ENCODE measurements around the gene EYS.

EYS gene

DNA sequence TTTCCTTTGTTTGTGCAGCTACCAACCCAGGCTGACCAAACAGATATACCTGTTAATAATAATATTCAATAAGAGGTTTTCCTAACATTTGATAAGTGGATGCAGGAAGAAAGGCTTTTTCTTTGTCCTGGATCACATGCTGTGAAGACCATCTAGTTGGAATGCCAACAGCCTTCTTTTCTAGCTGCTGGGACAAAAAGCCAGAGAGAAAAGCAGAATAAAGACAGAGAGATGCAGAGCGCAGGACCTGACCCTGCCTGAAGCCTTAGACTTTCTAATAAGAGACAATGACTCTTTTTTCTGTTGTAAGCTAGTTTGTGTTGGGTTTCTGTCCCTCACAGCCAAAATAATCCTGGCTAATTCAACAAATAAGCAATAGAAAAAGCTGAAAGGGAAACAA lies 1763.2 kb downstream of the EYS start:
- Histone ChIP-seq H3K27ac (ENCODE audit: low read depth, low read length) (no peak overlapping the region), H3K4me2 (ENCODE audit: low read length) (no peak overlapping the region), H3K9me3 (ENCODE audit: control insufficient read depth, insufficient read depth, low read length) (no peaks in the 10 kb centered on the region), H3K4me1 (ENCODE audit: control insufficient read depth, low read length) (no peaks in the 10 kb centered on the region), H4K20me1 (ENCODE audit: control insufficient read depth, insufficient read depth, low read depth, low read length) (no peaks in the 10 kb centered on the region), H3K79me2 (ENCODE audit: control insufficient read depth, low read length) (no peaks in the 10 kb centered on the region), H3K4me3 (ENCODE audit: low read length) (no peak overlapping the region), H3K36me3 (ENCODE audit: control insufficient read depth, low read length) (no peaks in the 10 kb centered on the region), H3K9me2 (replicated peaks; ENCODE audit: control insufficient read depth, low read length) (no peaks in the 10 kb centered on the region), H3F3A (ENCODE audit: control insufficient read depth, insufficient read depth) (no peaks in the 10 kb centered on the region), H3K27me3 (ENCODE audit: control insufficient read depth, low read length) (no peaks in the 10 kb centered on the region)
- TF ChIP-seq, protein P1, sequence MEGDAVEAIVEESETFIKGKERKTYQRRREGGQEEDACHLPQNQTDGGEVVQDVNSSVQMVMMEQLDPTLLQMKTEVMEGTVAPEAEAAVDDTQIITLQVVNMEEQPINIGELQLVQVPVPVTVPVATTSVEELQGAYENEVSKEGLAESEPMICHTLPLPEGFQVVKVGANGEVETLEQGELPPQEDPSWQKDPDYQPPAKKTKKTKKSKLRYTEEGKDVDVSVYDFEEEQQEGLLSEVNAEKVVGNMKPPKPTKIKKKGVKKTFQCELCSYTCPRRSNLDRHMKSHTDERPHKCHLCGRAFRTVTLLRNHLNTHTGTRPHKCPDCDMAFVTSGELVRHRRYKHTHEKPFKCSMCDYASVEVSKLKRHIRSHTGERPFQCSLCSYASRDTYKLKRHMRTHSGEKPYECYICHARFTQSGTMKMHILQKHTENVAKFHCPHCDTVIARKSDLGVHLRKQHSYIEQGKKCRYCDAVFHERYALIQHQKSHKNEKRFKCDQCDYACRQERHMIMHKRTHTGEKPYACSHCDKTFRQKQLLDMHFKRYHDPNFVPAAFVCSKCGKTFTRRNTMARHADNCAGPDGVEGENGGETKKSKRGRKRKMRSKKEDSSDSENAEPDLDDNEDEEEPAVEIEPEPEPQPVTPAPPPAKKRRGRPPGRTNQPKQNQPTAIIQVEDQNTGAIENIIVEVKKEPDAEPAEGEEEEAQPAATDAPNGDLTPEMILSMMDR (IDR thresholded peaks at IDR 0.05; ENCODE audit: low read depth, low read length, poor library complexity, severe bottlenecking) = no peak
- no peak for TF ChIP-seq EZH2phosphoT487 (IDR thresholded peaks at IDR 0.05; ENCODE audit: borderline replicate concordance, low read length)

DNA sequence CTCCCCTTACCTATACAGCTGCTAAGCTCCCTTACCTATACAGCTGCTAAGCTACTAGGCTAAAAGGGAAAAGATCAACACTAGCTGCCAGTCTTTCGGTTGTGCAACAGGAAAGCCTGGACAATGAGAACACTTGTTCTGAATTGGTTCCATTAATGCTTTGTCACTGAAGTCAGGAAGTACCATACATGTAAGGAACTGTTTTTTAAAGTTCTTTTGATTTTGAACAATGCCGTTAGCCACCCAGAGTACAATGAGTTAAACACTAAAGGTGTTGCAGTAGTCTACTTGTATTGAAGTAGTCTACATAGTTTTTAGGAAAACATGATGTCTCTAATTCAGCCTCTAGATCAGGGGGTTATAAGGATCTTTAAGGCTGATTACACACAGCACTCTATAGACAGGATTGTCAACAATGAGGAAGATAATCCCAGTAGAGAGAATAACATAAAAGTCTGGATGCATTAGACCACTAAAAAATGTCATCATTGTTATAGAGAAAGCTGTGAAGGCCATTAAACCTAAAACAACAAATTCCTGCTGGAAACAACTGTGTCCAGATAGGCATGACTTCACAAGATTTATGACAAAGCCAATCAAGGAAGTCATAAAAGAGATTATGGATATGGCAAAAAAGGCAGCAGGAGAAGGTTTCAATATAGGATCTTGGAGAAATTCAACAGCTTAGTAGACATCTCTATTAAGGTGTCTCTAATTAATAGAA lies 1765.1 kb downstream of the EYS start:
- H3K27me3 ChIP-seq (ENCODE audit: control insufficient read depth, low read length) = no peaks in the 10 kb centered on the region
- no peaks in the 10 kb centered on the region for H4K20me1 ChIP-seq (ENCODE audit: control insufficient read depth, insufficient read depth, low read depth, low read length)
- H3K79me2 ChIP-seq (ENCODE audit: control insufficient read depth, low read length) = no peaks in the 10 kb centered on the region
- no peaks in the 10 kb centered on the region for H3K36me3 ChIP-seq (ENCODE audit: control insufficient read depth, low read length)
- no peaks in the 10 kb centered on the region for H3F3A ChIP-seq (ENCODE audit: control insufficient read depth, insufficient read depth)
- H3K9me2 ChIP-seq (replicated peaks; ENCODE audit: control insufficient read depth, low read length) = no peaks in the 10 kb centered on the region
- no peaks in the 10 kb centered on the region for H3K4me1 ChIP-seq (ENCODE audit: control insufficient read depth, low read length)
- H3K9me3 ChIP-seq (ENCODE audit: control insufficient read depth, insufficient read depth, low read length) = no peaks in the 10 kb centered on the region
- no peak overlapping the region for H3K4me3 ChIP-seq (ENCODE audit: low read length)
- H3K4me2 ChIP-seq (ENCODE audit: low read length) = no peak overlapping the region
- TF ChIP-seq, protein P1 (IDR thresholded peaks at IDR 0.05; ENCODE audit: low read depth, low read length, poor library complexity, severe bottlenecking) = no peak
- TF ChIP-seq EZH2phosphoT487 (IDR thresholded peaks at IDR 0.05; ENCODE audit: borderline replicate concordance, low read length) = no peak
- H3K27ac ChIP-seq (ENCODE audit: low read depth, low read length) = no peak overlapping the region

DNA sequence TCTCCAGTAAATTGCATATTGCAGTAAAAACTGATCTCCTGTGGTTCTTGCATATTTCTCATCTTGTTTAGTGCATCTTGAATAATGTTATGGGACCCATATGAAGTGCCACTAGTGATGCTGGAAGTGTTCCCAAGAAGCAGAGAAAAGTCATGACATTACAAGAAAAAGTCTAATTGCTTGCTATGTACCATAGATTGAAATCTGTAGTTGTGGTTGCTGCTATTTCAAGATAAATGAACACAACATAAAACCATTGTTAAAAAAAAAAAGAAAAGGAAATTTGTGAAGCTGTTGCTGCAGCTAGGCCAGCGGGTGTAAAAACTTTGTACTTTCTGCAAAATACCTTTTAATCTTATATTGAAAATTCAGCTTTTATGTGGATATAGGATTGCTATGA lies 1767.0 kb downstream of the EYS start:
- Histone ChIP-seq H3K9me3 (ENCODE audit: control insufficient read depth, insufficient read depth, low read length) (no peaks in the 10 kb centered on the region), H3F3A (ENCODE audit: control insufficient read depth, insufficient read depth) (no peaks in the 10 kb centered on the region), H3K79me2 (ENCODE audit: control insufficient read depth, low read length) (no peaks in the 10 kb centered on the region), H3K36me3 (ENCODE audit: control insufficient read depth, low read length) (no peaks in the 10 kb centered on the region), H3K9me2 (replicated peaks; ENCODE audit: control insufficient read depth, low read length) (no peaks in the 10 kb centered on the region), H4K20me1 (ENCODE audit: control insufficient read depth, insufficient read depth, low read depth, low read length) (no peaks in the 10 kb centered on the region), H3K27ac (ENCODE audit: low read depth, low read length) (no peak overlapping the region), H3K4me1 (ENCODE audit: control insufficient read depth, low read length) (no peaks in the 10 kb centered on the region), H3K4me3 (ENCODE audit: low read length) (no peak overlapping the region), H3K27me3 (ENCODE audit: control insufficient read depth, low read length) (no peaks in the 10 kb centered on the region), H3K4me2 (ENCODE audit: low read length) (no peak overlapping the region)
- TF ChIP-seq, protein P1 (IDR thresholded peaks at IDR 0.05; ENCODE audit: low read depth, low read length, poor library complexity, severe bottlenecking) = no peak
- TF ChIP-seq EZH2phosphoT487 (IDR thresholded peaks at IDR 0.05; ENCODE audit: borderline replicate concordance, low read length) = no peak
